Endothelial cell of umbilical vein (primary cell): ENCODE data around the gene GRID1.

ENCODE experiments used
- EZH2 ChIP-seq: IDR thresholded peaks from 2 replicates; pipeline ENCODE4 v1.6.1; 2012; ENCODE audit warnings: borderline replicate concordance, low read depth, mild to moderate bottlenecking, moderate library complexity, low read length, inconsistent platforms; ENCODE audit not compliant: severe bottlenecking
- JUN ChIP-seq: IDR thresholded peaks from 2 replicates; pipeline ENCODE4 v1.6.1; 2011; ENCODE audit warnings: borderline replicate concordance, low read depth; ENCODE audit not compliant: insufficient read length, insufficient read depth
- MAX ChIP-seq: IDR thresholded peaks from 2 replicates; pipeline ENCODE4 v1.6.1; 2011; ENCODE audit not compliant: insufficient read depth, insufficient read length
- MYC ChIP-seq: IDR thresholded peaks from one replicate; pipeline ENCODE4 v1.6.1; 2011; ENCODE audit warnings: mild to moderate bottlenecking, low read depth, low read length
- POLR2A ChIP-seq: IDR thresholded peaks from 2 replicates; pipeline ENCODE4 v1.6.1; 2012; ENCODE audit warnings: low read depth, mild to moderate bottlenecking, control low read depth, low read length
- POLR2AphosphoS5 ChIP-seq: IDR thresholded peaks from 2 replicates; pipeline ENCODE4 v1.6.1; 2012; ENCODE audit warnings: low read depth, mild to moderate bottlenecking, control low read depth, low read length, moderate library complexity; ENCODE audit not compliant: insufficient read depth
- TF ChIP-seq, protein P1 (sequence below), 2 donors: IDR thresholded peaks; 1 replicate in 1 of 2; 2 replicates in 1 of 2; pipeline ENCODE4 v1.5.1; 2011; ENCODE audit warnings: low read length in 2 of 2, mild to moderate bottlenecking in 2 of 2, moderate library complexity in 2 of 2, control low read depth in 1 of 2, inconsistent platforms in 1 of 2, low read depth in 1 of 2; ENCODE audit not compliant: insufficient read depth in 1 of 2; ENCODE audit errors: extremely low read depth in 1 of 2

DNA sequence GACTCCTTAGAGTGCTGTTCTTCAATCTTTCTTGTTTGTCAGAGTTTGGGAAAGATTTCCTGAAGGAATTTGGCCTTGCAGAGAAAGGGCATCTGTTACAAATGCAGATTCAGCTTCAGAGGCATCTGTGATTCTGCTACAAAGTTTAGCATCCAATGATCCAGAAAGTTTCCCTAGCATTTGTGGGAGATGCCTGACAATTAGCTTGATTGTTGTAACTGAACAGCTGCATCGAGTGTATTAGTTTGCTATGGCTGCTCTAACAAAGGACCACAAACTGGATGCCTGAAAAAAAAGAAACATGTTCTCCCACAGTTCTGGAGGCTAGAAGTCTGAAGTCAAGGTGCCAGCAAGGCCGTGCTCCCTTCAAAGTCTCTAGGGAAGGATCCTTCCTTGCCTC, 365.1 kb downstream of the GRID1 start:
- TF ChIP-seq, protein P1, sequence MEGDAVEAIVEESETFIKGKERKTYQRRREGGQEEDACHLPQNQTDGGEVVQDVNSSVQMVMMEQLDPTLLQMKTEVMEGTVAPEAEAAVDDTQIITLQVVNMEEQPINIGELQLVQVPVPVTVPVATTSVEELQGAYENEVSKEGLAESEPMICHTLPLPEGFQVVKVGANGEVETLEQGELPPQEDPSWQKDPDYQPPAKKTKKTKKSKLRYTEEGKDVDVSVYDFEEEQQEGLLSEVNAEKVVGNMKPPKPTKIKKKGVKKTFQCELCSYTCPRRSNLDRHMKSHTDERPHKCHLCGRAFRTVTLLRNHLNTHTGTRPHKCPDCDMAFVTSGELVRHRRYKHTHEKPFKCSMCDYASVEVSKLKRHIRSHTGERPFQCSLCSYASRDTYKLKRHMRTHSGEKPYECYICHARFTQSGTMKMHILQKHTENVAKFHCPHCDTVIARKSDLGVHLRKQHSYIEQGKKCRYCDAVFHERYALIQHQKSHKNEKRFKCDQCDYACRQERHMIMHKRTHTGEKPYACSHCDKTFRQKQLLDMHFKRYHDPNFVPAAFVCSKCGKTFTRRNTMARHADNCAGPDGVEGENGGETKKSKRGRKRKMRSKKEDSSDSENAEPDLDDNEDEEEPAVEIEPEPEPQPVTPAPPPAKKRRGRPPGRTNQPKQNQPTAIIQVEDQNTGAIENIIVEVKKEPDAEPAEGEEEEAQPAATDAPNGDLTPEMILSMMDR (IDR thresholded peaks at IDR 0.05; ENCODE audit: extremely low read depth in 1 of 2, insufficient read depth in 1 of 2, low read depth in 1 of 2, low read length in 2 of 2): no peak
- TF ChIP-seq EZH2 (no peak), POLR2A (no peak), JUN (no peak), POLR2AphosphoS5 (no peak), MAX (no peak), MYC (no peak)
